Measurements from ENCODE around the gene ADGRA3. TPM values are rescaled to one million over a fixed set of nuclear protein-coding genes. Genes with fewer than 3 reads are reported as not detected.

The ADGRA3 gene, protein sequence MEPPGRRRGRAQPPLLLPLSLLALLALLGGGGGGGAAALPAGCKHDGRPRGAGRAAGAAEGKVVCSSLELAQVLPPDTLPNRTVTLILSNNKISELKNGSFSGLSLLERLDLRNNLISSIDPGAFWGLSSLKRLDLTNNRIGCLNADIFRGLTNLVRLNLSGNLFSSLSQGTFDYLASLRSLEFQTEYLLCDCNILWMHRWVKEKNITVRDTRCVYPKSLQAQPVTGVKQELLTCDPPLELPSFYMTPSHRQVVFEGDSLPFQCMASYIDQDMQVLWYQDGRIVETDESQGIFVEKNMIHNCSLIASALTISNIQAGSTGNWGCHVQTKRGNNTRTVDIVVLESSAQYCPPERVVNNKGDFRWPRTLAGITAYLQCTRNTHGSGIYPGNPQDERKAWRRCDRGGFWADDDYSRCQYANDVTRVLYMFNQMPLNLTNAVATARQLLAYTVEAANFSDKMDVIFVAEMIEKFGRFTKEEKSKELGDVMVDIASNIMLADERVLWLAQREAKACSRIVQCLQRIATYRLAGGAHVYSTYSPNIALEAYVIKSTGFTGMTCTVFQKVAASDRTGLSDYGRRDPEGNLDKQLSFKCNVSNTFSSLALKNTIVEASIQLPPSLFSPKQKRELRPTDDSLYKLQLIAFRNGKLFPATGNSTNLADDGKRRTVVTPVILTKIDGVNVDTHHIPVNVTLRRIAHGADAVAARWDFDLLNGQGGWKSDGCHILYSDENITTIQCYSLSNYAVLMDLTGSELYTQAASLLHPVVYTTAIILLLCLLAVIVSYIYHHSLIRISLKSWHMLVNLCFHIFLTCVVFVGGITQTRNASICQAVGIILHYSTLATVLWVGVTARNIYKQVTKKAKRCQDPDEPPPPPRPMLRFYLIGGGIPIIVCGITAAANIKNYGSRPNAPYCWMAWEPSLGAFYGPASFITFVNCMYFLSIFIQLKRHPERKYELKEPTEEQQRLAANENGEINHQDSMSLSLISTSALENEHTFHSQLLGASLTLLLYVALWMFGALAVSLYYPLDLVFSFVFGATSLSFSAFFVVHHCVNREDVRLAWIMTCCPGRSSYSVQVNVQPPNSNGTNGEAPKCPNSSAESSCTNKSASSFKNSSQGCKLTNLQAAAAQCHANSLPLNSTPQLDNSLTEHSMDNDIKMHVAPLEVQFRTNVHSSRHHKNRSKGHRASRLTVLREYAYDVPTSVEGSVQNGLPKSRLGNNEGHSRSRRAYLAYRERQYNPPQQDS (N-terminal part only)
- 1 to 10 TPM; 6.6 to 9.5 (median 8.8) TPM for polyA plus RNA-seq

GRCh38 chr4:22515888-22516541 lies at the start of gene ADGRA3:
Gene ADGRA3, minus strand, starts transcription at chr4:22516066. Its CDS starts 282 bp downstream, at chr4:22515784.
- WGBS, 3 donors, result 1 to 2% (median 1%) methylated on average over 33 to 66 of the region's 74 CpGs
- H3K27ac ChIP-seq (ENCODE audit: low read depth, low read length), result no peak within 1 kb of the TSS

- H3K27ac ChIP-seq (ENCODE audit: low read depth, low read length), result no peak overlapping the region
Observed at GRCh38 chr4:22556495-22556894, 40.6 kb upstream of the ADGRA3 start.

DNA sequence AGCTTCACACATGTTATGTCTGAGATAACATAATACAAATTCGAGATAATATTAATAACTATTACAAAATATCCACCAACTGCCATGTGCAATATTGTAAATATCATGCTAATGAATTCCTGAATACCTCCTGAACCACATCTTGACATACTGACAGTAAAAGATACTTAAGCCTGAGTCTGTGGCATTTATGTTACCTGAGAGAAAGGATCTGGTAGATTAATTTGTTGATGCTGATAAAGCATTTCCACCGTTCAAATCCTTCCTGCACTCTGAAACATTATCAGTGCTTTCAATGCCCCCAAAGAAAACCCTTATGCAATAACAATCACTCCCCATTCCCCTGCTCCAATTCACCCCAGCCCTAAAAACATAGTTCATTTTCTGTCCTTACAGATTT lies 38.8 kb upstream of the ADGRA3 start:
- 48 to 68% (median 60%) methylated on average over 2 of the region's 2 CpGs for WGBS, 3 donors
- H3K27ac ChIP-seq (ENCODE audit: low read depth, low read length), result no peak overlapping the region

GRCh38 chr4:22553560-22553959 lies 37.7 kb upstream of the ADGRA3 start:
- H3K27ac ChIP-seq (ENCODE audit: low read depth, low read length), result no peak overlapping the region
- WGBS, 3 donors, result 83 to 88% (median 87%) methylated on average over 3 of the region's 3 CpGs

DNA sequence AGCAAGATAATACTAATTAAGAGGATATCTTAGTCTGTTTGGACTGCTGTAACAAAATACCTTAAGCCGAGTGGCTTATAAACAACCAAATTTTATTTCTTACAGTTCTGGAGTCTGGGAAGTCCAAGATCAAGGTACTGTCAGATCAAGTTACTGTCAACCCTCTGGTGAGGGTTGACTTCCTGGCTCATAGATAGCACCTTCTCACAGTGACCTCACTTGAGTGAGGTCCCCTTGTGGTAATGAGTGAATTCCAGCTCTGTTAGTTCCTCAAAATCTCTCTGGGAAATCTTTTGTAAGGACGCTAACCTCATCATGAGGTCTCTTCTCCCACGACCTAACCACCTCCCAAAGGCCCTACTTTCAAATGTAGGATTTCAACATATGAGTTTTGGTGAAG lies 36.9 kb upstream of the ADGRA3 start:
- no peak overlapping the region for H3K27ac ChIP-seq (ENCODE audit: low read depth, low read length)
- WGBS, 3 donors, result 59 to 83% (median 60%) methylated on average over 3 of the region's 3 CpGs

DNA sequence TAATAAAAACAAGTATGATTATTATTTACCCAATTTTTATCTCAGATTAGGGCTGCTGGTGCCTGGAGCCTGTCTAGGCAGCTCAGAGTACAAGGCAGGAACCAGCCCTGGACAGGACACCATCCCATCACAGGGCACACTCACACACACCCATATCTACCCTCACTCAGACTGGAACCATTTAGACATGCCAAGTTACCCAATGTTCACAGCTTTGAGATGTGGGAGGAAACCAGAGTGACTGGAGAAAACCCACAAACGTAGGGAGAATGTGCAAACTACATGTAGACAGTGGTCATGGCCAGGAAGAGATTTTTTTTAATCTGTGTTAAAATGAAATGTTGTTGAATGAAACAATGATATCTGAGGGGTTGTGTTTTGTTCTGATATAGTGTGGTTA lies 35.7 kb upstream of the ADGRA3 start:
- 32 to 77% (median 42%) methylated on average over 1 of the region's 1 CpG for WGBS, 3 donors
- H3K27ac ChIP-seq (ENCODE audit: low read depth, low read length), result no peak overlapping the region

- WGBS, 3 donors, result 69 to 79% (median 72%) methylated on average over 3 of the region's 3 CpGs
- no peak overlapping the region for H3K27ac ChIP-seq (ENCODE audit: low read depth, low read length)
Observed at GRCh38 chr4:22546299-22546698, 30.4 kb upstream of the ADGRA3 start.

DNA sequence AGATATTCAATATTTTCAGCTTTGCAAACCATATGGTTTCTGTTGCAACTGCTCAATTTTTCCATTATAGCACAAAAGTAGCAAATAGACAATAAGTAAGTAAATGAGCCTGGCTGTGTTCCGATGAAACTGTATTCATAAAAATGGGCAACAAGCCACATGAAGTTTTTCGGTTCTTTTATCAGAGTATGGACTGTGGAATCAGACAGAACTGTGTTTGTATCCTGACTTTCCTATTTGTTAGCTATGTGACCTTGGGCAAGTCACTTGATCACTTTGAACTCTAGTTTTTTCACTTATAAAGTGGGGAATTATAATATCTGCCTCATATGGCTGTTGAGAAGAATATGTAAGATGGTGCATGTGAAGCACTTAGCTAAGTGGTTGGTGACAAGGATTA lies 23.4 kb upstream of the ADGRA3 start:
- 41 to 74% (median 54%) methylated on average over 2 of the region's 2 CpGs for WGBS, 3 donors
- H3K27ac ChIP-seq (ENCODE audit: low read depth, low read length), result no peak overlapping the region

- no peak overlapping the region for H3K27ac ChIP-seq (ENCODE audit: low read depth, low read length)
Observed at GRCh38 chr4:22537864-22538263, 22.0 kb upstream of the ADGRA3 start.

GRCh38 chr4:22534374-22534773 lies 18.5 kb upstream of the ADGRA3 start:
- 81 to 92% (median 86%) methylated on average over 1 of the region's 1 CpG for WGBS, 3 donors
- H3K27ac ChIP-seq (ENCODE audit: low read depth, low read length), result no peak overlapping the region

GRCh38 chr4:22532896-22533295 lies 17.0 kb upstream of the ADGRA3 start:
- WGBS, 3 donors, result 91 to 96% (median 95%) methylated on average over 1 of the region's 1 CpG
- no peak overlapping the region for H3K27ac ChIP-seq (ENCODE audit: low read depth, low read length)

DNA sequence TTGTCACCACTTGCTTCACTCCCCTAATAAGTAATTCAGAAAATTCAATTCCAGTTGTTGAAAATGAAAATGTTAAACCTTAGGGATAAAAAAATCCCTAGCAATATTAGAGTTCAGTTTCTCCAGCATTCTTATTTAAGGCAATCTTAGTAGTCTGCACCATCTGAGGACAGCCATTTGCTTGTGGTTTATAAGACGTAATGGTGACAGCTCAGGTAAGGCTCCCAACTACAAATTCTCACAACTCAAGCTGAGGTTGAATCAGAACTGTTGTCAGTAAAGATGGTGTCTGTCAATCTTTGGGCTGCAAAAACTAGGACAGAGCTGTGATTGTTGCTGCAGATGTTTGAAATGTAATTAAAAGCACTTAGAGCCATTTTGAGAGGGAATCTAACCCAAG lies 16.3 kb upstream of the ADGRA3 start:
- H3K27ac ChIP-seq (ENCODE audit: low read depth, low read length), result no peak overlapping the region
- 67 to 83% (median 68%) methylated on average over 1 of the region's 1 CpG for WGBS, 3 donors

GRCh38 chr4:22531311-22532019 lies 15.6 kb upstream of the ADGRA3 start:
- WGBS, 3 donors, result 47 to 64% (median 53%) methylated on average over 4 of the region's 4 CpGs

DNA sequence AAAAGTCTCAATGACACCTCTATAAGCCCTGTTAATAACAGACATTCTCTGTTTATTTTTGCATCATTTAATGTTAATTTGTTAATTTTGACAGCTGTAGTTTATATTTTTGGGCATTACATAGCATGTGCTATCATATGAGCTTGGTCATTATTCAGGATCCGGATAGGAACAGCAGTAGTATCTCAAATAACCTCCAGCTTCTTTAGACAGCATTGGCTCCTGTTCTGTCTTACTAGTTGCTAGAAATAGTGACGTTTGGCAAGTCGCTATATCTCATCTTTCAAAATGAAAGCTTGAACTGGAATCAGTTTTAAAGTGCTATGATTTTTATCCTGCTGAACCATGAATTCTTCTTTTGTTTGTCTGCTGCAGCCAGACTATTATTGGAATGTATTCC lies 9.0 kb upstream of the ADGRA3 start:
- 48 to 71% (median 60%) methylated on average over 3 of the region's 3 CpGs for WGBS, 3 donors

More at GRCh38 chr4:22531311-22532019, 15.6 kb upstream of the ADGRA3 start:
- no peak overlapping the region for H3K27ac ChIP-seq (ENCODE audit: low read depth, low read length)

GRCh38 chr4:22522706-22523501 lies 7.0 kb upstream of the ADGRA3 start:
- WGBS, 3 donors, result 75 to 80% (median 75%) methylated on average over 9 of the region's 9 CpGs
- H3K27ac ChIP-seq (ENCODE audit: low read depth, low read length), result no peak overlapping the region

More for the DNA sequence above, 9.0 kb upstream of the ADGRA3 start:
- no peak overlapping the region for H3K27ac ChIP-seq (ENCODE audit: low read depth, low read length)

- H3K27ac ChIP-seq (ENCODE audit: low read depth, low read length), result no peak overlapping the region
- 66 to 83% (median 72%) methylated on average over 2 of the region's 2 CpGs for whole genome bisulfite sequencing, 3 donors
Observed at GRCh38 chr4:22522206-22522605, 6.3 kb upstream of the ADGRA3 start.

- no peak overlapping the region for H3K27ac ChIP-seq (ENCODE audit: low read depth, low read length)
Observed at GRCh38 chr4:22521240-22521639, 5.4 kb upstream of the ADGRA3 start.
